Right lobe of liver (tissue), 4 donors: ENCODE results near the gene PHLDA1.

ENCODE experiments used
- POLR2A ChIP-seq: fragments of 450-650 bp; IDR thresholded peaks from one replicate; pipeline ENCODE4 v1.6.1; 2017; ENCODE audit warnings: antibody characterized with exemption, mild to moderate bottlenecking
- TF ChIP-seq, protein P1 (sequence below), 4 donors: fragments of 200-600 bp in 3 of 4; fragments of 450-650 bp in 1 of 4; IDR thresholded peaks; one replicate each; pipeline versions ENCODE4 v1.5.1 to v1.8.0; 2016 to 2022; ENCODE audit warnings: antibody characterized with exemption in 4 of 4, mild to moderate bottlenecking in 2 of 4
- donor health status: DM: no; HTN: no; CAD: no.
- donor health status: DM: no; HTN: no; CAD: no.
- donor health status: DM: no; HTN: yes; CAD: no.

GRCh38 chr12:76055393-76055792 is 23.8 kb upstream of the PHLDA1 start:
- TF ChIP-seq, protein P1, sequence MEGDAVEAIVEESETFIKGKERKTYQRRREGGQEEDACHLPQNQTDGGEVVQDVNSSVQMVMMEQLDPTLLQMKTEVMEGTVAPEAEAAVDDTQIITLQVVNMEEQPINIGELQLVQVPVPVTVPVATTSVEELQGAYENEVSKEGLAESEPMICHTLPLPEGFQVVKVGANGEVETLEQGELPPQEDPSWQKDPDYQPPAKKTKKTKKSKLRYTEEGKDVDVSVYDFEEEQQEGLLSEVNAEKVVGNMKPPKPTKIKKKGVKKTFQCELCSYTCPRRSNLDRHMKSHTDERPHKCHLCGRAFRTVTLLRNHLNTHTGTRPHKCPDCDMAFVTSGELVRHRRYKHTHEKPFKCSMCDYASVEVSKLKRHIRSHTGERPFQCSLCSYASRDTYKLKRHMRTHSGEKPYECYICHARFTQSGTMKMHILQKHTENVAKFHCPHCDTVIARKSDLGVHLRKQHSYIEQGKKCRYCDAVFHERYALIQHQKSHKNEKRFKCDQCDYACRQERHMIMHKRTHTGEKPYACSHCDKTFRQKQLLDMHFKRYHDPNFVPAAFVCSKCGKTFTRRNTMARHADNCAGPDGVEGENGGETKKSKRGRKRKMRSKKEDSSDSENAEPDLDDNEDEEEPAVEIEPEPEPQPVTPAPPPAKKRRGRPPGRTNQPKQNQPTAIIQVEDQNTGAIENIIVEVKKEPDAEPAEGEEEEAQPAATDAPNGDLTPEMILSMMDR (IDR thresholded peaks at IDR 0.05): no peak
- TF ChIP-seq POLR2A: no peak
